Endothelial cell of umbilical vein (primary cell): Measurements from ENCODE around the gene RAB31. TPM values are rescaled to one million over a fixed set of nuclear protein-coding genes. Genes with fewer than 3 reads are reported as not detected.

Experiments used
- BruUV-seq: library from RNA; stranded (reverse); fragments of 400-500 nt; replicated peaks from 2 replicates; lab custom pipeline; 2021; lab: Mats Ljungman, UMichigan
- CTCF ChIA-PET: fragments of 300-600, 350-600 bp; sonication (Branson Sonifier 250); formaldehyde crosslinking; loops from one replicate; lab custom pipeline; 2021; ENCODE audit warnings: antibody characterized with exemption, inconsistent platforms; lab: Charles Lee
- POLR2A ChIA-PET: fragments of 300-600, 350-600 bp; sonication (Branson Sonifier 250); formaldehyde crosslinking; loops from one replicate; lab custom pipeline; 2021; ENCODE audit warnings: antibody characterized with exemption, inconsistent platforms; lab: Charles Lee
- DNase-seq: peaks from one replicate; pipeline ENCODE4 v3.0.0-alpha.2; 2011; ENCODE audit warnings: low read depth, low spot score
- FAIRE-seq: peaks from 2 replicates; lab custom pipeline; 2011; peaks lifted over from hg19 to GRCh38; lab: Jason Lieb, UNC
- H2AFZ ChIP-seq: 2 replicates; pipeline ENCODE4 v1.6.0; 2012; ENCODE audit warnings: low read depth, low read length, control low read depth, inconsistent platforms
- H3K27ac ChIP-seq: 2 replicates; pipeline ENCODE4 v1.5.1; 2011; ENCODE audit warnings: low read depth, mild to moderate bottlenecking, control low read depth, low read length, moderate library complexity; ENCODE audit not compliant: insufficient read depth
- H3K27me3 ChIP-seq, 2 experiments: 2 replicates each; pipeline versions ENCODE4 v1.6.0 to v1.6.1; 2011; ENCODE audit warnings: low read length in 2 of 2, mixed read lengths in 1 of 2; ENCODE audit not compliant: control insufficient read depth in 2 of 2, insufficient read depth in 2 of 2
- H3K36me3 ChIP-seq, 2 experiments: 2 replicates in 1 of 2; 3 replicates in 1 of 2; pipeline ENCODE4 v1.5.1; 2011; ENCODE audit warnings: low read length in 2 of 2, mild to moderate bottlenecking in 1 of 2, moderate library complexity in 1 of 2; ENCODE audit not compliant: control insufficient read depth in 2 of 2, insufficient read depth in 2 of 2; ENCODE audit errors: extremely low read depth in 1 of 2
- H3K4me1 ChIP-seq: 3 replicates; pipeline ENCODE4 v1.5.1; 2011; ENCODE audit warnings: mild to moderate bottlenecking, low read length; ENCODE audit not compliant: control insufficient read depth, insufficient read depth; ENCODE audit errors: extremely low read depth
- H3K4me2 ChIP-seq: 2 replicates; pipeline ENCODE4 v1.6.1; 2011; ENCODE audit warnings: low read length, control low read depth, mixed read lengths; ENCODE audit not compliant: insufficient read depth
- H3K4me3 ChIP-seq, 3 experiments: fragments of 200-600 bp in 1 of 3; sonication (generic), shearing (Covaris generic) in 1 of 3; replicated peaks in 1 of 3; 2 replicates each; pipeline ENCODE4 v1.5.1; 2011 to 2016; ENCODE audit warnings: control low read depth in 3 of 3, low read length in 3 of 3, mild to moderate bottlenecking in 2 of 3, inconsistent platforms in 1 of 3, low read depth in 1 of 3, moderate library complexity in 1 of 3; ENCODE audit not compliant: insufficient read depth in 1 of 3
- H3K79me2 ChIP-seq: 2 replicates; pipeline ENCODE4 v1.6.0; 2012; ENCODE audit warnings: low read length, inconsistent platforms; ENCODE audit not compliant: control insufficient read depth, insufficient read depth
- H3K9ac ChIP-seq: replicated peaks from 2 replicates; pipeline ENCODE3; 2011; ENCODE audit warnings: low read length, control low read depth; ENCODE audit not compliant: insufficient read depth; ENCODE audit errors: extremely low read depth
- H3K9me1 ChIP-seq: replicated peaks from 3 replicates; pipeline ENCODE4 v1.6.0; 2011; ENCODE audit warnings: mild to moderate bottlenecking, low read length; ENCODE audit not compliant: control insufficient read depth, insufficient read depth; ENCODE audit errors: extremely low read depth
- H3K9me3 ChIP-seq: replicated peaks from 2 replicates; pipeline ENCODE4 v1.5.1; 2012; ENCODE audit warnings: low read length, inconsistent platforms; ENCODE audit not compliant: control insufficient read depth, insufficient read depth
- H4K20me1 ChIP-seq: replicated peaks from 2 replicates; pipeline ENCODE3; 2011; ENCODE audit warnings: mild to moderate bottlenecking, low read length; ENCODE audit not compliant: control insufficient read depth, insufficient read depth; ENCODE audit errors: extremely low read depth
- EZH2 ChIP-seq: IDR thresholded peaks from 2 replicates; pipeline ENCODE4 v1.6.1; 2012; ENCODE audit warnings: borderline replicate concordance, low read depth, mild to moderate bottlenecking, moderate library complexity, low read length, inconsistent platforms; ENCODE audit not compliant: severe bottlenecking
- GATA2 ChIP-seq: IDR thresholded peaks from 2 replicates; pipeline ENCODE4 v1.7.0; 2011; ENCODE audit warnings: low read depth, mild to moderate bottlenecking, moderate library complexity, mixed read lengths, low read length; ENCODE audit not compliant: insufficient read length, insufficient read depth
- JUN ChIP-seq: IDR thresholded peaks from 2 replicates; pipeline ENCODE4 v1.6.1; 2011; ENCODE audit warnings: borderline replicate concordance, low read depth; ENCODE audit not compliant: insufficient read length, insufficient read depth
- MYC ChIP-seq: IDR thresholded peaks from one replicate; pipeline ENCODE4 v1.6.1; 2011; ENCODE audit warnings: mild to moderate bottlenecking, low read depth, low read length
- POLR2A ChIP-seq: IDR thresholded peaks from 2 replicates; pipeline ENCODE4 v1.6.1; 2012; ENCODE audit warnings: low read depth, mild to moderate bottlenecking, control low read depth, low read length
- dilution Hi-C: fragments of 300-500 bp; cut with MboI; formaldehyde crosslinking; loops from one replicate; pipeline ENCODE4 v1.15.0; 2019; ENCODE audit warnings: low sequenced_read_pairs; ENCODE audit not compliant: extremely low pct_ligation_motif_present
- intact Hi-C: fragments of 100-400 bp; cut with micrococcal nuclease; formaldehyde crosslinking; loops from one replicate; pipeline ENCODE4 v1.10.0; 2022
- polyA plus RNA-seq, 4 experiments: library from polyadenylated mRNA; depleted of rRNA in 3 of 4; stranded (reverse) in 3 of 4; unstranded in 1 of 4; fragments of >200 nt; gene quantifications; 2 replicates each; pipeline versions ENCODE4 v1.2.1 to v1.2.3, GENCODE V29; 2011 to 2012; ENCODE audit warnings: missing spikeins in 1 of 4
- total RNA-seq: library from RNA; stranded (reverse); gene quantifications from 2 replicates; pipeline ENCODE4 v1.2.3, GENCODE V29; 2021
- TF ChIP-seq, protein P1 (sequence below), 2 donors: IDR thresholded peaks; 1 replicate in 1 of 2; 2 replicates in 1 of 2; pipeline ENCODE4 v1.5.1; 2011; ENCODE audit warnings: low read length in 2 of 2, mild to moderate bottlenecking in 2 of 2, moderate library complexity in 2 of 2, control low read depth in 1 of 2, inconsistent platforms in 1 of 2, low read depth in 1 of 2; ENCODE audit not compliant: insufficient read depth in 1 of 2; ENCODE audit errors: extremely low read depth in 1 of 2
- TF ChIP-seq, protein P2 (sequence below): IDR thresholded peaks from 2 replicates; pipeline ENCODE4 v1.6.1; 2011; ENCODE audit not compliant: insufficient read depth, insufficient read length

Gene RAB31
- total and polyA plus RNA-seq, 2 donors (not counting 3 experiments of a cell fraction or from before 2014, with no cell fraction given): 30.5 TPM

DNA sequence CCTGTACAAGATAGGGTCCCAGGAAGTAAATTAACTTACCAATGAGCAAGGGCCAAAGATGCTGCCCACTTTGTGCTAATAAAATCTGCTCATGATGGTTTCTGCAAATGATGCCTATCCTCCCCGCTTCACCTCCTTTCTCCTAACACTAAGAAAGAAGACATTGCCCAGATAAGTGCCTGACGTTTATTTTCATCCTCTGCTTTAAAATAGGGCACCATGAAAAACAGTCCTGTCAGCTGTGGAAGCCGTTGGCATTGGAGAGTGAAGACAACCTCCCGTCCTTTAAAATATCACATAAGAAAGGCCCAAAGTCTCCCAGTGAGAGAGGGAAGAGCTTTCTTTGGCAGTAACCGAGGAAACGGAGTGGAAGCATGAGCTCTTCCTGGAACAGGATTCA, 176.0 kb downstream of the RAB31 start:
- Histone ChIP-seq H3K9ac (no peak overlapping the region), H2AFZ (no peak overlapping the region), H3K36me3 (no peaks in the 10 kb centered on the region), H3K9me3 (no peaks in the 10 kb centered on the region), H4K20me1 (no peaks in the 10 kb centered on the region), H3K27me3 (no peaks in the 10 kb centered on the region), H3K27ac (no peak overlapping the region), H3K79me2 (no peaks in the 10 kb centered on the region), H3K4me3 (no peak overlapping the region), H3K4me1 (no peaks in the 10 kb centered on the region), H3K9me1 (no peaks in the 10 kb centered on the region), H3K4me2 (no peak overlapping the region)
- dilution Hi-C loops (no loop called here), intact Hi-C loops (no loop called here)
- FAIRE-seq (no peak), DNase-seq (no peak)
- TF ChIP-seq GATA2 (no peak), JUN (no peak), EZH2 (no peak)
- TF ChIP-seq, protein P1, sequence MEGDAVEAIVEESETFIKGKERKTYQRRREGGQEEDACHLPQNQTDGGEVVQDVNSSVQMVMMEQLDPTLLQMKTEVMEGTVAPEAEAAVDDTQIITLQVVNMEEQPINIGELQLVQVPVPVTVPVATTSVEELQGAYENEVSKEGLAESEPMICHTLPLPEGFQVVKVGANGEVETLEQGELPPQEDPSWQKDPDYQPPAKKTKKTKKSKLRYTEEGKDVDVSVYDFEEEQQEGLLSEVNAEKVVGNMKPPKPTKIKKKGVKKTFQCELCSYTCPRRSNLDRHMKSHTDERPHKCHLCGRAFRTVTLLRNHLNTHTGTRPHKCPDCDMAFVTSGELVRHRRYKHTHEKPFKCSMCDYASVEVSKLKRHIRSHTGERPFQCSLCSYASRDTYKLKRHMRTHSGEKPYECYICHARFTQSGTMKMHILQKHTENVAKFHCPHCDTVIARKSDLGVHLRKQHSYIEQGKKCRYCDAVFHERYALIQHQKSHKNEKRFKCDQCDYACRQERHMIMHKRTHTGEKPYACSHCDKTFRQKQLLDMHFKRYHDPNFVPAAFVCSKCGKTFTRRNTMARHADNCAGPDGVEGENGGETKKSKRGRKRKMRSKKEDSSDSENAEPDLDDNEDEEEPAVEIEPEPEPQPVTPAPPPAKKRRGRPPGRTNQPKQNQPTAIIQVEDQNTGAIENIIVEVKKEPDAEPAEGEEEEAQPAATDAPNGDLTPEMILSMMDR (IDR thresholded peaks at IDR 0.05; ENCODE audit: extremely low read depth in 1 of 2, insufficient read depth in 1 of 2, low read depth in 1 of 2, low read length in 2 of 2): no peak
- POLR2A ChIA-PET: no interaction called here
- CTCF ChIA-PET: no interaction called here
- no TSS peak for BruUV-seq

DNA sequence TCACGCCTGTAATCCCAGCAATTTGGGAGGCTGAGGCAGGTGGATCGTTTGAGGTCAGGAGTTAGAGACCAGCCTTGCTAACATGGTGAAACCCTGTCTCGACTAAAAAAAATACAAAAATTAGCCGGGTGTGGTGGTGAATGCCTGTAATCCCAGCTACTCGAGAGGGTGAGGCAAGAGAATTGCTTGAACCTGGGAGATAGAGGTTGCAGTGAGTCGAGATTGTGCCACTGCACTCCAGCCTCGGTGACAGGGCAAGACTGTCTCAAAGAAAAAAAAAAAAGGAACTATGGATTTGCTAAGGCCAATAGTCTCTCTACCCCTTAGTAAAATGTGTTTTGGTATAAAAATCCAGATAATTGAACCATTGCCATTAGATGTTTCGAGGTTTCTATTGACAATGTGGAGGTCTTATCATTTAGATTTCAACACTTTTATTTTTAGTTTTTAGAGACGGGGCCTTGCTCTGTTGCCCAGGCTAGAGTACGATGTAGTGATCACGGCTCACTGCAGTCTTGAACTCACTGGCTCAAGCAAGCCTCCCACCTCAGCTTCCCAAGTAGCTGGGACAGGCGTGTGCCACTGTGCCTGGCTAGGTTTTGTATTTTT, 176.5 kb downstream of the RAB31 start:
- no peaks in the 10 kb centered on the region for H4K20me1 ChIP-seq
- no peaks in the 10 kb centered on the region for H3K9me3 ChIP-seq
- dilution Hi-C loops (no loop called here), intact Hi-C loops (no loop called here)
- no peak overlapping the region for H3K27ac ChIP-seq
- no peaks in the 10 kb centered on the region for H3K4me1 ChIP-seq
- H3K9ac ChIP-seq: no peak overlapping the region
- H3K27me3 ChIP-seq: no peaks in the 10 kb centered on the region
- FAIRE-seq: no peak
- H3K4me2 ChIP-seq: no peak overlapping the region
- ChIA-PET CTCF (interaction anchor here (1.5 kb wide), 1 partner anchor 15 kb away, joined by 3 read pairs; no protein-coding TSS in a partner anchor), POLR2A (no interaction called here)
- no peaks in the 10 kb centered on the region for H3K9me1 ChIP-seq
- DNase-seq: no peak
- no peak overlapping the region for H3K4me3 ChIP-seq
- TF ChIP-seq MYC (no peak), GATA2 (no peak), POLR2A (no peak)
- TF ChIP-seq, protein P2, sequence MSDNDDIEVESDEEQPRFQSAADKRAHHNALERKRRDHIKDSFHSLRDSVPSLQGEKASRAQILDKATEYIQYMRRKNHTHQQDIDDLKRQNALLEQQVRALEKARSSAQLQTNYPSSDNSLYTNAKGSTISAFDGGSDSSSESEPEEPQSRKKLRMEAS: no peak
- no peaks in the 10 kb centered on the region for H3K79me2 ChIP-seq
- no peaks in the 10 kb centered on the region for H3K36me3 ChIP-seq
- BruUV-seq: no TSS peak
- H2AFZ ChIP-seq: no peak overlapping the region
